Epithelial cell of prostate (primary cell): ENCODE data around the gene TBC1D19.
"Not testable (repeated sequence)": the region's sequence is repeated elsewhere in the genome, so short reads cannot be mapped to it uniquely, and the experiment has no call there.

Source experiments
- DNase-seq: peaks from one replicate; pipeline ENCODE4 v3.0.0-alpha.2; 2011; ENCODE audit warnings: low read depth, low spot score
- H3K27ac ChIP-seq: fragments of 450-650 bp; 2 replicates; pipeline ENCODE4 v1.5.1; 2017; ENCODE audit warnings: mild to moderate bottlenecking

Gene TBC1D19

GRCh38 chr4:26583865-26584652 lies at the start of gene TBC1D19:
Gene TBC1D19, plus strand, starts transcription at chr4:26584084. Its CDS starts 110 bp downstream, at chr4:26584194.
- H3K27ac ChIP-seq: peak within 1 kb of the TSS; percentile 76
- peak; percentile 41 for DNase-seq

GRCh38 chr4:26542991-26543390 lies 40.9 kb upstream of the TBC1D19 start:
- no peak overlapping the region for H3K27ac ChIP-seq
- DNase-seq: no peak

DNA sequence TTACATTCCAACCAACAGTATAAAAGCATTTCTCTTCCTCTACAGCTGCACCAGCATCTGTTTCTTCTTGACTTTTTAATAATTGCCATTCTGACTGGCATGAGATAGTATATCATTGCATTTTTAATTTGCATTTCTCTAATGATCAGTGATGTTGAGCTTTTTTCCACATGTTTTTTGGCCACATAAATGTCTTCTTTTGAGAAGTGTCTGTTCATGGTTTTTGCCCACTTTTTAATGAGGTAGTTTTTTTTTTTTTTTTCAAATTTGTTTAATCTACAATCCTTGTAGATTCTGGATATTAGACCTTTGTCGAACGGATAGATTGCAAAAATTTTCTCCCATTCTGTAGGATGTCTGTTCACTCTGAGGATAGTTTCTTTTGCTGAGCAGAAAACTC lies 39.5 kb upstream of the TBC1D19 start:
- no peak overlapping the region for H3K27ac ChIP-seq
- DNase-seq: no peak

DNA sequence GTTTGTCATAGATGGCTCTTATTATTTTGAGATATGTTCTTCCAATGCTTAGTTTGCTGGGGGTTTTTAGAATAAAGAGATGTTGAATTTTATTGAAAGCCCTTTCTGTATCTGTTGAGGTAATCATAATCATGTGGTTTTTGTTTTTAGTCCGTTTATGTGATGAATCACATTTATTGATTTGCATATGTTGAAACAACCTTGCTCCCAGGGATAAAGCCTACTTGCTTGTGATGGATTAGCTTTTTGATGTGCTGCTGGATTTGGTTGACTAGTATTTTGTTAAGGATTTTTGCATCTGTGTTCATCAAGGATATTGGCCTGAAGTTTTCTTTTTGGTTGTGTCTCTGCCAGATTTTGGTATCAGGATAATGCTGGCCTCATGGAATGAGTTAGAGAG lies 35.5 kb upstream of the TBC1D19 start:
- not testable (repeated sequence) for DNase-seq, H3K27ac ChIP-seq

DNA sequence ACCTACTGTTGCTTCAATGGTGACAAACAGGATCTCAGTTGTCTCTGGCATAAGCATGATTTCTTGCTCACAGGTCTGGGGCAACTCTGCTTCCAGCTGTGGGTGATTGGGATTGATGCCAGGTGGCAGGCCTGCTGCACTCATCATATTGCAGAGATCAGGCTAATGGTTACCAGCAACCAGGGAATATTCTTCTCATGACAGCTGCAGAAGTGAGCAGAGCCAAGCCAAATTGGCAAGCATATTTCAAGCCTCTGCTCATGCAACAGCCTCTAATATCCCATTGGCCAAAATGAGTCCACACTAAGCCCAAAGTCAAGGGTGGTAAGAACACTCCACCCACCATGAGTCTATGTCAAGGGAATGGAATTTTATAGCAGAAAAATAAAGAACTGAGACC lies 26.7 kb upstream of the TBC1D19 start:
- H3K27ac ChIP-seq: no peak overlapping the region
- DNase-seq: peak; percentile 18

DNA sequence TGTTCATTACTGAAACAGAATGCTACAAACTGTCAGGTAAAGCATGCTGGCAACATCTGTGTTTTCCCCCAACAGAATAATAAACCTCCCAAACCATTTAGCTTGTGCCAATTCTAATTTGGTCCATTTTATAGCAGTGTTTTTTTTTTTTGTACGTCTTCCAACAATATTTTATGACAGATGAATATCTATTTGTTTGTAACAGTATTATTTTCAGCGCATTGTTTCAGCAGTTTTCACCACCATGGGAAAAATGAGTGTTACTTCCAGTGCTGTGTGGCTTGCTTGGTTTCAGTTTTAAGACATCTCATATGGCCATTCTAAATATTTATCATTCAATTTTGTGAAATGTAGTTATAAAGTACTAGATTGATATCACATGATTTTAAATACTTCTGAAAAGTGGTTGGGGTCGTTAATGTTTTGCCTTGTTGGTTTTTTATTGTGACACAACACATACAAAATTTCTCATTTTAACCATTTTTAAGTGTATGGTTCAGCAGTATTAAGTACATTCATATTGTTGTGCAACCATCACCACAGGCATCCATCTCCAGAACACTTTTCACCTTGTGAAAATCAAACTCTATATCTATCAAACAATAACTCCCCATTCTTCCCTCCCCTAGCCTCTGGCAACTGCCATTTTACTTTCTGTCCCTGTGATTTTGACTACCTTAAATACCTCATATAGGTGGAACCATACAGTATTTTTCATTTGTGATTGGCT lies 25.6 kb upstream of the TBC1D19 start:
- H3K27ac ChIP-seq: no peak overlapping the region
- DNase-seq: no peak

- DNase-seq: no peak
- H3K27ac ChIP-seq: no peak overlapping the region
Measured at GRCh38 chr4:26566133-26566532, 17.8 kb upstream of the TBC1D19 start.

DNA sequence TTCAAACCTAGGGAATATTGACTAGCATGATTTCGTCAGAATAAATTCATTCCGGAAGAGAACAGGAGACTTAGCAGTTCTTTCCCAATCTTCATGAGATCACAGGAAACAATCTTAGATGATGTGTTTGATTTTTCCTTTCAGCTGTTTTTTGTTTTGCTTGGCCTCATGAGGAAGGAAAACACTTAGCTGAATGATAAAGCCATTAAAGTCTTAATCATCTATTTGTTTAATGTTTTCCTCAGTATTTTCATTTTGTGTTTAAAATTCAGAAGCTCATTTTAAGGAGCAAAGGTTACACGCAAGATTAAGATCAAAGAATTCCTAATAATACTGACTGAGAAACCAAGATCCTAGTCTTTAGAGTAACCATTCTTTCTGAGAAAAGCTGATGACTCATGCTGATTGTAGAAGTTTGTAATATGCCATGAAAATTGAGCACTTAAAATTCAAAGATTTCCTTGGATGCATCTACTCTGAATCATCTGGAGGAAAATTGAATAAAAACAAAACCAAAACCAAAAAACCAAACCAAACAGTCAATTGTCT lies 15.4 kb upstream of the TBC1D19 start:
- peak overlapping the region; percentile 82 for H3K27ac ChIP-seq
- DNase-seq: no peak

- H3K27ac ChIP-seq: no peak overlapping the region
- no peak for DNase-seq
Measured at GRCh38 chr4:26570596-26570995, 13.3 kb upstream of the TBC1D19 start.

DNA sequence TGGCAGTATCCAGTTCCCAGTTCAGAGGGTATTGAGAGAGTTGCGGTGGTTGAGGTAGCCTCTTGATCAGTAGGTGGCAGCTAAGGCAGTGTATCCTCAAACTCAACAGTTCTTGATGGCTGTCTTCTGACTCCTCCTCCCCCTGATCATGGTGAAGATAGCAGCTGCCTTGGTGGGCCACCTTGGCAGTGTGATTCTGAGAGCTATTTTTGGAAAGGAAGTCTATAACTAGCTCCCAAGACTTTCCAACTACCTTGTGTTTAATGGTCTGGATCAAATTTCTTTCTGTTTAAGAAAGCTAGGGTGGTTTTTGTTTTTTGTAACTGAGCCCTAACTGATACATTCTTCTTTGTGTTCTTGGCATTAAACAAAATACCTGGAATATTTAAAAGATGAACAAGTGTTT lies 10.5 kb upstream of the TBC1D19 start:
- no peak overlapping the region for H3K27ac ChIP-seq
- DNase-seq: no peak

GRCh38 chr4:26574563-26574962 lies 9.3 kb upstream of the TBC1D19 start:
- no peak for DNase-seq

DNA sequence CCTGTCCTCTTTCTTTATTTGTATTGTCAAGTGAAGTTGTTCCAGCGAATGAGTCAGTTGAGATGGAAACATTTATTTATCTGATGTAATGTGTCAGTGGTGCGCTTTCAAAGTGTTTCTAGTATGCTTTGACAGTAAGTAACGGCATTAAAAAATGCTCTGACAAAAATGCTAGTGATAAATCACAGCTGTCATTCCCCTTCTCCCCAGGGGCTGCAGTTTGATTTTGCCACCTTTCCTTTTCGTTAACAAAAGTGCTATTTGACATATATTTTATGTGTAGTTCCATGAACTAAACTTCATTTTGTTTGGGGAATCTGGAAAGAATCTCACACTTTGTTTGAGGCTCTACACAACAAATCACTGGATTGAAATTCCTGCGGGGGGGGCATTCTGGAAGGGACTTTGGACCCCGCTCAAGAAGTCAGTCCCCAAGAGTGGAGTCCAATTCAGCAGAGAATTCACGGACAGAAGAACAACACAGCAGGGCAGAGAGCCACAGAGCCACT lies 7.6 kb upstream of the TBC1D19 start:
- DNase-seq: no peak
- H3K27ac ChIP-seq: no peak overlapping the region

More at GRCh38 chr4:26574563-26574962, 9.3 kb upstream of the TBC1D19 start:
- no peak overlapping the region for H3K27ac ChIP-seq

- H3K27ac ChIP-seq: no peak overlapping the region
- no peak for DNase-seq
Measured at GRCh38 chr4:26577066-26577465, 6.8 kb upstream of the TBC1D19 start.

DNA sequence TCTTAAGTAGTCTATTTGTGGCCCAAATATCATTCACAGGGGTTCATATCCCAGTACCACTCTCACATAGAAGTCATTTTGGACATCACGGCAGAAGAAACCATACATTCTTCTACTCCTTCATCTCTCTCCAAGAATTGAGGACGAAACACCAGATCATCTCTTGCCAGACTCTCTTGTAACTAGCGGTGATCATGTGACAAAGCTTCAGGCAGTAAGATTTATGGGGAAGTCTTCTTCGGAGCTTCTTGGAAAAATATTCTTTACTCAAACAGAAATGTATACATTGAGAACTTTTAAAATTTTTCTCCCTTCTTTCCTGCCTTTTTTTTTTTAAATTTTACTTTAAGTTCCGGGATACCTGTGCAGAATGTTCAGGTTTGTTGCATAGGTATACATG lies 4.7 kb upstream of the TBC1D19 start:
- H3K27ac ChIP-seq: no peak overlapping the region
- no peak for DNase-seq

DNA sequence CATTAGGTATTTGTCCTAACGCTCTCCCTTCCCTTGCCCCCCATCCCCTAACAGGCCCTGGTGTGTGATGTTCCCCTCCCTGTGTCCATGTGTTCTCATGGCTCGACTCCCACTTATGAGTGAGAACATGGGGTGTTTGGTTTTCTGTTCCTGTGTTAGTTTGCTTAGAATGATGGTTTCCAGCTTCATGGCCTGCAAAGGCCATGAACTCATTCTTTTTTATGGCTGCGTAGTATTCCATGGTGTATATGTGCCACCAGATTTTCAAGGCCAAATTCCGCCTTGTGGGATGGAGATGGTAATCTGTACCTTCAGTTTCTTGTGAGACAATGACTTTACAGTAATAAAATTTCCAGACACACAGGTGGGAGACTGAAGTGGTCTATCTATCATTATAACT lies 2.5 kb upstream of the TBC1D19 start:
- not testable (repeated sequence) for DNase-seq, H3K27ac ChIP-seq

GRCh38 chr4:26583538-26583864 lies 383 bp upstream of the TBC1D19 start:
- DNase-seq: no peak
- peak overlapping the region; percentile 76 for H3K27ac ChIP-seq

DNA sequence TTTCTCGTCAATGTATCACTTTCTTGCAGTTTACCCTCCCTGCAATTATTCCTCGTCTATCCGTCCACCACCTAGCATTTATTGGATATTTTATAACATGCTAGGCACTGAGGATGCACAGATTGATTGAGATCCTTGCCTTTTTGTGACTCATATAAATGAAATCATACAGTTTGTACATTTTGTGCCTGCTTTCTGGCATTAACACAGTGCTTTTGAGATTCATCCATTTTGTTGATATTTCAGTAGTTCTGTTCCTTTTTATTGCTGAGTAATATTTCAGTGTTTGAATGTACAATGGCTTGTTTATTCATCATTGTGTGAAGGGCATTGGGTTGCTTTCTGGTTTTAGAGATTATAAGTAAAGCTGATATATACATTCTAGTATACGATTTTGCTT lies 841 bp downstream of the TBC1D19 start:
- peak overlapping the region; percentile 76 for H3K27ac ChIP-seq

DNA sequence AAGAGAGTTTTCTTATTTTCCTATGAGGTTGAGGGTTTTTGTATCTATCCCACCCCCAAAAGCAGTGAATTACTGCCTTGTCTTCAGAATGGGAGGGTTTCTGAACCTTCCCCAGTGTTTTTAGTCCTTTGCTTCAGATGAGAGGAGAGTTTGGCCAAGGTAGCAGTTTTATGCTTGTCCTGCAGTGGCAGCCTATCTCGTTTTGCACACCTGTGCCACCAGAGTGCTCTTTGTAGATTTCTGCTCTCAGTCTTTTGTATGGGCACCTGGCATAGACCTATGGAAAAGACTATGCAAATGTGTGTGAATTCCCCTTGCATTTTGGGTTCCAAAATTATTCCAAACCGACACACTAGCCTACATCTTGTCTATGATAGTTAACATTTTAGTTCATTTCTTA lies 5.8 kb downstream of the TBC1D19 start:
- DNase-seq: no peak
- no peak overlapping the region for H3K27ac ChIP-seq

More for the DNA sequence above, 841 bp downstream of the TBC1D19 start:
- no peak for DNase-seq

- peak; percentile 51 for DNase-seq
- H3K27ac ChIP-seq: no peak overlapping the region
Measured at GRCh38 chr4:26590639-26591038, 6.8 kb downstream of the TBC1D19 start.

- DNase-seq, H3K27ac ChIP-seq: not testable (repeated sequence)
Measured at GRCh38 chr4:26593557-26593956, 9.7 kb downstream of the TBC1D19 start.

GRCh38 chr4:26594371-26594770 lies 10.5 kb downstream of the TBC1D19 start:
- no peak for DNase-seq
- H3K27ac ChIP-seq: no peak overlapping the region
